IPS DF 6.9 (cell line): ENCODE results near the gene CHPT1.
A peak's percentile ranks its signal among the peaks of the same experiment; 100 is the strongest.
"Not testable (repeated sequence)": the region's sequence is repeated elsewhere in the genome, so short reads cannot be mapped to it uniquely, and the experiment has no call there.

Experiments used
- DNase-seq: peaks from one replicate; pipeline ENCODE4 v3.0.0-alpha.2; 2013; ENCODE audit warnings: low read depth, low spot score
- H3K27ac ChIP-seq: one replicate; pipeline ENCODE4 v1.5.1; 2013; ENCODE audit warnings: low read length, control low read depth
- H3K27me3 ChIP-seq: 2 replicates; pipeline ENCODE4 v1.6.1; 2013; ENCODE audit warnings: mild to moderate bottlenecking, low read length; ENCODE audit not compliant: control insufficient read depth, insufficient read depth
- H3K36me3 ChIP-seq: 2 replicates; pipeline ENCODE4 v1.6.1; 2013; ENCODE audit warnings: low read length; ENCODE audit not compliant: control insufficient read depth, insufficient read depth
- H3K4me1 ChIP-seq: 2 replicates; pipeline ENCODE4 v1.6.1; 2013; ENCODE audit warnings: low read length; ENCODE audit not compliant: control insufficient read depth, insufficient read depth
- H3K4me3 ChIP-seq: 2 replicates; pipeline ENCODE4 v1.5.1; 2013; ENCODE audit warnings: mild to moderate bottlenecking, low read length
- H3K9me3 ChIP-seq: 2 replicates; pipeline ENCODE4 v1.6.1; 2013; ENCODE audit warnings: low read length, inconsistent platforms; ENCODE audit not compliant: control insufficient read depth, insufficient read depth
- WGBS: extraction: QIAGEN DNeasy Blood & Tissue Kit; methylation state at CpG from one replicate; pipeline ENCODE4 v1.1.7; 2013; ENCODE audit warnings: mixed read lengths, missing lambda C conversion rate; ENCODE audit not compliant: insufficient read length, insufficient coverage; 5-methylcytosine and 5-hydroxymethylcytosine counted together

Gene CHPT1

GRCh38 chr12:101664992-101665391, 32.4 kb upstream of the CHPT1 start:
- H3K9me3 ChIP-seq, result no peaks in the 10 kb centered on the region
- WGBS, result no CpG with 5 or more reads among the region's 7 CpGs
- no peak overlapping the region for H3K4me3 ChIP-seq
- peaks cover 2% of the 10 kb centered on the region; the same call in 1 of the 2 replicates for H3K4me1 ChIP-seq
- H3K27me3 ChIP-seq, result no peaks in the 10 kb centered on the region
- H3K27ac ChIP-seq, result no peak overlapping the region
- H3K36me3 ChIP-seq, result no peaks in the 10 kb centered on the region
- no peak for DNase-seq

GRCh38 chr12:101666052-101666728, 31.2 kb upstream of the CHPT1 start:
- no peaks in the 10 kb centered on the region for H3K36me3 ChIP-seq
- H3K4me1 ChIP-seq, result peaks cover 2% of the 10 kb centered on the region; the same call in 1 of the 2 replicates
- H3K4me3 ChIP-seq, result no peak overlapping the region
- H3K9me3 ChIP-seq, result no peaks in the 10 kb centered on the region
- no peak overlapping the region for H3K27ac ChIP-seq
- WGBS, result no CpG with 5 or more reads among the region's 7 CpGs
- no peaks in the 10 kb centered on the region for H3K27me3 ChIP-seq
- DNase-seq, result no peak

DNA sequence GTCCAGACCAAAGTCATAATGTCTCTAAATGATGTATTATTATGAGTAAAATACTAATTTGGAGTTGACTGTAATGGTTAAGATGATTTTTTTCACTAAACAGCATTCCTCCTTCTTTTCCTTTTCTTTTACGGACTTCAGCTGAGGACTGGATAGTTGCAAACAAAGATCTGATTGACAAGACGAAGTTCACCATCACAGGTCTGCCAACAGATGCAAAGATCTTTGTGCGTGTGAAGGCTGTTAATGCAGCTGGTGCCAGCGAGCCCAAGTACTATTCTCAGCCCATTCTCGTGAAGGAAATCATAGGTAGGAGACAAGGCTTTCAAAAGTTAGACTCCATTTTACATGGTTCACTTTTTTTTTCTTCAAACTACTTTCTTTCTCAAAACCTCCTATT, 29.8 kb upstream of the CHPT1 start:
- WGBS, result no CpG with 5 or more reads among the region's 5 CpGs
- H3K36me3 ChIP-seq, result no peaks in the 10 kb centered on the region

DNA sequence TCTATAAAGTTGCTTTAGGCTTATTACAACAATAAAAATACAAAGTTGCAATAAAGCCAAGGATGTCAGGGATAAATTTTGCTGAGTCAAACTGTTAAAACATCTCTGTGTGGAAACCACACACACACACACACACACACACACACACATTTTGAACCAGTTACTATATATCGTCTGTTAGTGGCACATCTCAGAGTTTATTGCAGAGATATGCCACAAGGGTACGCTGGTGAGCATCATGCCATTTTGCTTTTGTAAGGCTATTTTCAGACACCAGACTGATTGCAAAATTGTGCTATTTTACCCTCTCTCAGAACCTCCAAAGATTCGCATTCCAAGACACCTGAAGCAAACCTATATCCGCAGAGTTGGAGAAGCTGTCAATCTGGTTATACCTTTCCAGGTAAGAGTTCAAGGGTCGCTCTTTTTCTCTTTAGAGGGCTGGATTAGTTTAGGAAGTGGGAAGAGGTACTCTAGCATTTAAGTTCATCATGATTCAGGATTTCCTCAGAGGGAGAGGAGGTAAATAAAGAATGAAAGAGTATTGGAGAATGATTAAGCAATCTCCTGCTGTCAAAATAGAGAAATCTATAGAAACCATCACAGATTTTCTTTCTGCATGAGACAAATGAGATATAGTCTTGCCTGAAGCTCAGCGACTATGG, 27.3 kb upstream of the CHPT1 start:
- no CpG with 5 or more reads among the region's 6 CpGs for WGBS
- H3K27me3 ChIP-seq, result no peaks in the 10 kb centered on the region
- peak; percentile 16 for DNase-seq
- peaks cover 2% of the 10 kb centered on the region; the same call in 1 of the 2 replicates for H3K4me1 ChIP-seq
- H3K9me3 ChIP-seq, result no peaks in the 10 kb centered on the region
- no peaks in the 10 kb centered on the region for H3K36me3 ChIP-seq
- no peak overlapping the region for H3K27ac ChIP-seq
- H3K4me3 ChIP-seq, result no peak overlapping the region

More for the DNA sequence above, 29.8 kb upstream of the CHPT1 start:
- H3K27ac ChIP-seq, result no peak overlapping the region
- H3K4me1 ChIP-seq, result peaks cover 2% of the 10 kb centered on the region; the same call in 1 of the 2 replicates
- H3K4me3 ChIP-seq, result no peak overlapping the region
- H3K9me3 ChIP-seq, result no peaks in the 10 kb centered on the region
- no peaks in the 10 kb centered on the region for H3K27me3 ChIP-seq
- DNase-seq, result no peak

- no CpG with 5 or more reads among the region's 6 CpGs for WGBS
- DNase-seq, result no peak
- no peaks in the 10 kb centered on the region for H3K4me1 ChIP-seq
- H3K27me3 ChIP-seq, result no peaks in the 10 kb centered on the region
- no peaks in the 10 kb centered on the region for H3K36me3 ChIP-seq
- H3K9me3 ChIP-seq, result no peaks in the 10 kb centered on the region
- H3K4me3 ChIP-seq, result no peak overlapping the region
- no peak overlapping the region for H3K27ac ChIP-seq
Measured at GRCh38 chr12:101671157-101671791, 26.2 kb upstream of the CHPT1 start.

DNA sequence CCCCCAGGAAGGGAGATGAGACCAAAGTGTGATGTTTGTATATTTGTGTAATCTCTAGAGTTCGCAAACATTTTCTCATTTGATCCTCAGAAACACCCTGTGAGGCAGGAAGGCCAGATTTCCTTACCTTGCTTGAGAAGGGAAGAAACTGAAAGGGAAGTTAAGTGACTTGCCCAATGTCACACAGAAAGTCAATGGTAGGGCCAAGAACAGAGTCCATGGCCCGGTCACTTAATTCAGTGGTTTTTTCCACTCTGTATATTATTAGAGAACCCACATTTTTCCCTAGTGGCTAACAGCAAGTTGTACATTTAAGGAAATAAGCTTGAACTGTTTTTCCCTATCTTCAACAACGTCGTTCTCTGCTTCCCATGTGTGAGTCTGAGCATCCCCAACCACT, 25.6 kb upstream of the CHPT1 start:
- Histone ChIP-seq H3K4me1 (no peaks in the 10 kb centered on the region), H3K36me3 (no peaks in the 10 kb centered on the region), H3K4me3 (no peak overlapping the region), H3K9me3 (no peaks in the 10 kb centered on the region), H3K27ac (no peak overlapping the region), H3K27me3 (no peaks in the 10 kb centered on the region)
- no peak for DNase-seq
- WGBS, result no CpG with 5 or more reads among the region's 4 CpGs

GRCh38 chr12:101675555-101675954, 21.9 kb upstream of the CHPT1 start:
- no CpG with 5 or more reads among the region's 2 CpGs for WGBS
- Histone ChIP-seq H3K36me3 (no peaks in the 10 kb centered on the region), H3K9me3 (no peaks in the 10 kb centered on the region), H3K27me3 (no peaks in the 10 kb centered on the region), H3K4me1 (no peaks in the 10 kb centered on the region), H3K4me3 (no peak overlapping the region), H3K27ac (no peak overlapping the region)
- no peak for DNase-seq

- DNase-seq, H3K4me3 ChIP-seq, H3K9me3 ChIP-seq, H3K27me3 ChIP-seq, H3K36me3 ChIP-seq, H3K27ac ChIP-seq, H3K4me1 ChIP-seq: not testable (repeated sequence)
- no CpG with 5 or more reads among the region's 3 CpGs for WGBS
Measured at GRCh38 chr12:101676497-101676896, 20.9 kb upstream of the CHPT1 start.

GRCh38 chr12:101678081-101678480, 19.4 kb upstream of the CHPT1 start:
- Histone ChIP-seq H3K27me3 (no peaks in the 10 kb centered on the region), H3K27ac (no peak overlapping the region), H3K9me3 (no peaks in the 10 kb centered on the region), H3K4me1 (no peaks in the 10 kb centered on the region), H3K36me3 (no peaks in the 10 kb centered on the region), H3K4me3 (no peak overlapping the region)
- DNase-seq, result no peak

- Histone ChIP-seq H3K27me3 (no peaks in the 10 kb centered on the region), H3K4me1 (no peaks in the 10 kb centered on the region), H3K4me3 (no peak overlapping the region), H3K36me3 (no peaks in the 10 kb centered on the region), H3K27ac (no peak overlapping the region), H3K9me3 (no peaks in the 10 kb centered on the region)
- no peak for DNase-seq
- WGBS, result no CpG with 5 or more reads among the region's 3 CpGs
Measured at GRCh38 chr12:101680240-101680639, 17.2 kb upstream of the CHPT1 start.
